Hematopoietic multipotent progenitor cell (in vitro differentiated cells): ENCODE measurements around the gene CCDC38. TPM values are rescaled to one million over a fixed set of nuclear protein-coding genes. Genes with fewer than 3 reads are reported as not detected.
A peak's percentile ranks its signal among the peaks of the same experiment; 100 is the strongest.

ENCODE experiments used
- DNase-seq, 3 donors: peaks; one replicate each; pipeline ENCODE4 v3.0.0-alpha.2; 2011 to 2015; ENCODE audit warnings: low read depth in 2 of 3, low spot score in 2 of 3
- total RNA-seq: library from RNA; depleted of rRNA; stranded (reverse); fragments of >200 nt; gene quantifications from one replicate; pipeline ENCODE4 v1.2.3, GENCODE V29; 2012

CCDC38 gene
- total RNA-seq, 1 donor: under 0.01 TPM

- DNase-seq: peak in 2 of 3 donors; percentile 32 to 49
These were observed 20.7 kb upstream of the CCDC38 start for GRCh38 chr12:95963096-95963495.

GRCh38 chr12:95962222-95962621, 19.8 kb upstream of the CCDC38 start:
- DNase-seq: no peak

- no peak for DNase-seq
These were observed 17.8 kb upstream of the CCDC38 start for GRCh38 chr12:95960241-95960640.

GRCh38 chr12:95959107-95959506, 16.7 kb upstream of the CCDC38 start:
- DNase-seq: peak in 2 of 3 donors; percentile 24 to 54

- no peak for DNase-seq
These were observed 14.2 kb upstream of the CCDC38 start for GRCh38 chr12:95956557-95957145.

- DNase-seq: no peak
These were observed 13.2 kb upstream of the CCDC38 start for GRCh38 chr12:95955549-95956159.

GRCh38 chr12:95953000-95953399, 10.6 kb upstream of the CCDC38 start:
- DNase-seq: no peak

GRCh38 chr12:95951515-95951914, 9.1 kb upstream of the CCDC38 start:
- peak in 1 of 3 donors; percentile 6 for DNase-seq

GRCh38 chr12:95949477-95950206, 7.2 kb upstream of the CCDC38 start:
- DNase-seq: no peak

- no peak for DNase-seq
These were observed 1.8 kb upstream of the CCDC38 start for GRCh38 chr12:95944108-95944704.

- peak; percentile 35 to 70 (median 68) for DNase-seq
These were observed 972 bp upstream of the CCDC38 start, which contains the start of gene AMDHD1 for GRCh38 chr12:95943330-95943842. AMDHD1 (plus strand) TSS chr12:95943331; CDS start chr12:95943399, 68 bp downstream.

GRCh38 chr12:95942101-95942523, 302 bp downstream of the CCDC38 start:
- DNase-seq: peak in 2 of 3 donors; percentile 13 to 54

GRCh38 chr12:95940514-95940913, 1.9 kb downstream of the CCDC38 start:
- DNase-seq: no peak

- DNase-seq: no peak
These were observed 20.2 kb downstream of the CCDC38 start for GRCh38 chr12:95922231-95922630.

- no peak for DNase-seq
These were observed 23.3 kb downstream of the CCDC38 start for GRCh38 chr12:95919110-95919509.

- DNase-seq: peak; percentile 23 to 72 (median 49)
These were observed 24.0 kb downstream of the CCDC38 start for GRCh38 chr12:95918194-95918993.

GRCh38 chr12:95909871-95910270, 32.5 kb downstream of the CCDC38 start:
- no peak for DNase-seq

- no peak for DNase-seq
These were observed 33.8 kb downstream of the CCDC38 start for GRCh38 chr12:95908573-95908972.

GRCh38 chr12:95898081-95898480, 44.3 kb downstream of the CCDC38 start:
- no peak for DNase-seq

GRCh38 chr12:95896846-95897245, 45.6 kb downstream of the CCDC38 start:
- DNase-seq: no peak
